ENCODE measurements around the gene TENM3. TPM values are rescaled to one million over a fixed set of nuclear protein-coding genes. Genes with fewer than 3 reads are reported as not detected.

Gene TENM3
- total RNA-seq, 1 experiment from 2014 or later: 34.1 TPM

DNA sequence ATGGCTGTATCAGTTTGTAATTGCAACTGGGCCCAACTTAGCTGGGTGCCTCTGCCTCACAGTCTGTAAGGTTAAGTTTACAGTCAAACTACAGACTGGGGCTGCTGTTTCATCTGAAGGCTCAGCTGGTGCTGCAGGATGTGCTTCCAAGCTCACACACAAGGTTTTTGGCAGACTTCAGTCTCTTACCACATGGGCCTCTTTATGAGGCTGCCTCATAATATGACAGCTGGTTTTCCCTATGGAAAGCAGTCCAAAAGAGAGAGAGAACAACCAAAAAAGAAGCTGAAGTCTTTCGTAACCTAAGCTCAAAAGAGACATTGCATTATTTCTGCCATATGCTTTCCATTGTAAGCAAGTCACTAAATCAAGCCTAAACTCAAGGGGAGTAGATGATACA is 402.3 kb downstream of the TENM3 start:
- H3K9me3 Mint-ChIP-seq (ENCODE audit: unreplicated experiment): peaks cover 16% of the 10 kb centered on the region
- POLR2A ChIA-PET: no interaction called here
- no peaks in the 10 kb centered on the region for H3K27me3 Mint-ChIP-seq (ENCODE audit: insufficient read depth, unreplicated experiment)
- no peak overlapping the region for H3K4me3 Mint-ChIP-seq (ENCODE audit: unreplicated experiment)
- CTCF ChIA-PET: no interaction called here
- BruUV-seq (replicated peaks): no TSS peak
- no peaks in the 10 kb centered on the region for H3K4me1 Mint-ChIP-seq (ENCODE audit: insufficient read depth, unreplicated experiment)
- TF ChIP-seq, protein P1, sequence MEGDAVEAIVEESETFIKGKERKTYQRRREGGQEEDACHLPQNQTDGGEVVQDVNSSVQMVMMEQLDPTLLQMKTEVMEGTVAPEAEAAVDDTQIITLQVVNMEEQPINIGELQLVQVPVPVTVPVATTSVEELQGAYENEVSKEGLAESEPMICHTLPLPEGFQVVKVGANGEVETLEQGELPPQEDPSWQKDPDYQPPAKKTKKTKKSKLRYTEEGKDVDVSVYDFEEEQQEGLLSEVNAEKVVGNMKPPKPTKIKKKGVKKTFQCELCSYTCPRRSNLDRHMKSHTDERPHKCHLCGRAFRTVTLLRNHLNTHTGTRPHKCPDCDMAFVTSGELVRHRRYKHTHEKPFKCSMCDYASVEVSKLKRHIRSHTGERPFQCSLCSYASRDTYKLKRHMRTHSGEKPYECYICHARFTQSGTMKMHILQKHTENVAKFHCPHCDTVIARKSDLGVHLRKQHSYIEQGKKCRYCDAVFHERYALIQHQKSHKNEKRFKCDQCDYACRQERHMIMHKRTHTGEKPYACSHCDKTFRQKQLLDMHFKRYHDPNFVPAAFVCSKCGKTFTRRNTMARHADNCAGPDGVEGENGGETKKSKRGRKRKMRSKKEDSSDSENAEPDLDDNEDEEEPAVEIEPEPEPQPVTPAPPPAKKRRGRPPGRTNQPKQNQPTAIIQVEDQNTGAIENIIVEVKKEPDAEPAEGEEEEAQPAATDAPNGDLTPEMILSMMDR (IDR thresholded peaks at IDR 0.05; ENCODE audit: unreplicated experiment): no peak
- DNase-seq (ENCODE audit: unreplicated experiment): no peak
- intact Hi-C loops (cut with micrococcal nuclease): no loop called here
- no peak overlapping the region for H3K27ac Mint-ChIP-seq (ENCODE audit: low read depth, unreplicated experiment)
- H3K36me3 Mint-ChIP-seq (ENCODE audit: insufficient read depth, unreplicated experiment): no peaks in the 10 kb centered on the region

DNA sequence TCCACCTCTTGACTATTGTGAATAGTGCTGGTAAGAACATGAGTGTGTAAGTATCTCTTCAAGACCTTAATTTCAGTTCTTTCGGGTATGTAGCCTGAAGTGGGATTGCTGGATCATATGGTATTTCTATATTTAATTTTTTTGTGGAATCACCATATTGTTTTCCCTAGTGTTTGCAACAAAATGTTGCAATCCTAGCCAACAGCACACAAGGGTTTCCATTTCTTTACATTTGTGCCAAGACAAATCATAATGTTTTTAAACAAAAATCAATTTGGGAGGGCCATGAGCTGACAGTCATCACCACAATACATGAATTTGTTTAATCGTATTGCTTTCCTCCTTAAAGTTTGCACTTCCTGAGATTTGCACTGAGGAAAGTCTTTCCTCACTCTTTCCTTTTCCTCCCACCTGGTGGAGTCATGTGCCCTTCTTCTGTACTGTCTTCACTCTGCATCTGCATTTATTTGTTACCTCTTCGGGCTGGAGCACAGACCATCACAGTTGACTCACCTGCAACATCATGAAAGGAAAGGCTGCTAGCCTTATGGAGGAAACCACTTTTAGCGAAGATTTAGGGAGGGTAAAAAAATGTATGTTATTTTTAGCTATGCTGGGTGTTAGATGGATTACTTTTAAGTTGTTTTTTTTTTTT is 404.6 kb downstream of the TENM3 start:
- DNase-seq (ENCODE audit: unreplicated experiment): no peak
- Mint-ChIP-seq H3K27me3 (ENCODE audit: insufficient read depth, unreplicated experiment) (no peaks in the 10 kb centered on the region), H3K36me3 (ENCODE audit: insufficient read depth, unreplicated experiment) (no peaks in the 10 kb centered on the region), H3K9me3 (ENCODE audit: unreplicated experiment) (peaks cover 16% of the 10 kb centered on the region), H3K4me3 (ENCODE audit: unreplicated experiment) (no peak overlapping the region), H3K27ac (ENCODE audit: low read depth, unreplicated experiment) (no peak overlapping the region), H3K4me1 (ENCODE audit: insufficient read depth, unreplicated experiment) (no peaks in the 10 kb centered on the region)
- CTCF ChIA-PET: no interaction called here
- POLR2A ChIA-PET: no interaction called here
- intact Hi-C loops (cut with micrococcal nuclease): no loop called here
- TF ChIP-seq, protein P1 (IDR thresholded peaks at IDR 0.05; ENCODE audit: unreplicated experiment): no peak
- BruUV-seq (replicated peaks): no TSS peak

DNA sequence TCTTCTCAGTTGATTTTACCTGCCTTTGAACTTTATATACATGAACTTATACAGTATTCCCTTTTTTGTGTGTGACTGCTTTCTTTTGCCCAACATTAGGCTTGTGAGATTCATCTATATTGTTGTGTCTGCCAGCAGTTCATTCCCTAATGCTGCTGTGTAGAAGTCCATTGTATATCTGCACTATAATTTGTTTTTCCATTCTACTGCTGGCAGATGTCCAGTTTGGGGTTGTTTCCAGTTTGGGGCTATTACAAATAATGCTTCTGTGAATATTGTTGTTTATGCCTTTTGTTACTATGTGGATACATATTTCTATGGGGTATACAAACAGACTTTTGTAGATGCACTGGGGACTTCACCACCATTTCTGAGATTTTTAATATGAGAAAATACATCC is 405.6 kb downstream of the TENM3 start:
- DNase-seq (ENCODE audit: unreplicated experiment): no peak
- no TSS peak for BruUV-seq (replicated peaks)
- Mint-ChIP-seq H3K4me1 (ENCODE audit: insufficient read depth, unreplicated experiment) (no peaks in the 10 kb centered on the region), H3K27me3 (ENCODE audit: insufficient read depth, unreplicated experiment) (no peaks in the 10 kb centered on the region), H3K36me3 (ENCODE audit: insufficient read depth, unreplicated experiment) (no peaks in the 10 kb centered on the region), H3K27ac (ENCODE audit: low read depth, unreplicated experiment) (no peak overlapping the region), H3K9me3 (ENCODE audit: unreplicated experiment) (peaks cover 16% of the 10 kb centered on the region), H3K4me3 (ENCODE audit: unreplicated experiment) (no peak overlapping the region)
- ChIA-PET CTCF (no interaction called here), POLR2A (no interaction called here)
- intact Hi-C loops (cut with micrococcal nuclease): no loop called here
- TF ChIP-seq, protein P1 (IDR thresholded peaks at IDR 0.05; ENCODE audit: unreplicated experiment): no peak

DNA sequence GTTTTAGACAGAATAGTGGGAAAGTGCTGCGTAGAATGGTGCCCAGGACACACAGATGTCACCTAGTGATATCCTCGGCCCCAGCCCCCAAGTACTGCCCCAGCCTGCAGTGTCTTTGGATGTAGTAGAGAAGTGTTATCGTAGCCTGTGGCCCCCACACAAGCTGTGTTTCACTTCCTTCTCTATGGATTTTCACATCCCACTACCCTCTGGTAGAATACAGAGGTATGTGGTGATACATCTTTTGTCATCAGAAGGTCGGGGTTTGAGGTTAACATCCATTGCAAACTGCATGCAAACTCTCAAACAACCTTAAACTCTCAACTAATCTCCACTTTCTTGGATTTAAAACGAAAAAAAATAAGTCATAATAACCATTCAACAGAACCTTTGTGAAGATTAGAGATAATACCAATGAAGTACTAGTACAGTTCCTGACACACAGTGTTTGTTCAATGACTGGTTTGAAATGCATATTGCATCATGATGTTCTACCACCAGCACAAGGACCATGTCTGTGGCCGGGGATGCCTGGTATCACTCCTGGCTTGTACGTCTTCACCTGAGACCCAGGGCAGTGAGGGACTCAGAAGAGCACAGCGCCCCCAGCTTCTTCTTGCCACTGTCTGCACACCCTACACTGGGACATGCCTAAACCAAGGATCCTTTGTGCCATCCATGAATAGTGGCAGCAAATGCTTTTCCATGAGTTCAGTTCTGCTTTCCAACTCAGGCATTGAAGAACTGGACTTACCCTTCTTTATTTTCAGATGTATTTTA is 406.7 kb downstream of the TENM3 start:
- Mint-ChIP-seq H3K9me3 (ENCODE audit: unreplicated experiment) (peaks cover 15% of the 10 kb centered on the region), H3K36me3 (ENCODE audit: insufficient read depth, unreplicated experiment) (no peaks in the 10 kb centered on the region), H3K4me3 (ENCODE audit: unreplicated experiment) (no peak overlapping the region), H3K27me3 (ENCODE audit: insufficient read depth, unreplicated experiment) (no peaks in the 10 kb centered on the region), H3K4me1 (ENCODE audit: insufficient read depth, unreplicated experiment) (no peaks in the 10 kb centered on the region), H3K27ac (ENCODE audit: low read depth, unreplicated experiment) (no peak overlapping the region)
- intact Hi-C loops (cut with micrococcal nuclease): no loop called here
- BruUV-seq (replicated peaks): no TSS peak
- no peak for DNase-seq (ENCODE audit: unreplicated experiment)
- CTCF ChIA-PET: interaction anchor here (0.6 kb wide), 1 partner anchor 58 kb away, joined by 5 read pairs; no protein-coding TSS in a partner anchor
- POLR2A ChIA-PET: no interaction called here
- TF ChIP-seq, protein P1 (IDR thresholded peaks at IDR 0.05; ENCODE audit: unreplicated experiment): no peak
